Neural cell (in vitro differentiated cells): ENCODE results near the gene BCKDK. TPM values are rescaled to one million over a fixed set of nuclear protein-coding genes. Genes with fewer than 3 reads are reported as not detected.

Experiments
- H2AFZ ChIP-seq: fragments of 200-600, 300-800 bp; sonication (generic), shearing (Covaris generic); 2 replicates; pipeline ENCODE4 v1.6.0; 2014; ENCODE audit warnings: low read depth, mild to moderate bottlenecking, antibody characterized with exemption, low read length, moderate library complexity
- H3F3A ChIP-seq: fragments of 200-600 bp; shearing (Covaris generic); 2 replicates; pipeline ENCODE4 v1.6.1; 2016; ENCODE audit warnings: mild to moderate bottlenecking, moderate library complexity, mixed read lengths, antibody characterized with exemption, low read length; ENCODE audit not compliant: insufficient read depth, poor library complexity, severe bottlenecking
- H3K27ac ChIP-seq: fragments of 200-600, 300-800 bp; sonication (generic), shearing (Covaris generic); 2 replicates; pipeline ENCODE4 v1.5.1; 2014; ENCODE audit warnings: mild to moderate bottlenecking, low read length, moderate library complexity
- H3K27me3 ChIP-seq: fragments of 300-800, 200-600 bp; sonication (generic), shearing (Covaris generic); 2 replicates; pipeline ENCODE4 v1.6.0; 2014; ENCODE audit warnings: mild to moderate bottlenecking, low read depth, low read length, moderate library complexity; ENCODE audit not compliant: insufficient read depth
- H3K36me3 ChIP-seq: fragments of 300-800, 200-600 bp; sonication (generic), shearing (Covaris generic); 2 replicates; pipeline ENCODE4 v1.5.1; 2014; ENCODE audit warnings: mild to moderate bottlenecking, antibody characterized with exemption, low read length, moderate library complexity; ENCODE audit not compliant: insufficient read depth
- H3K4me2 ChIP-seq: fragments of 300-800, 200-600 bp; sonication (generic), shearing (Covaris generic); 2 replicates; pipeline ENCODE4 v1.6.0; 2014; ENCODE audit warnings: mild to moderate bottlenecking, low read length
- H3K4me3 ChIP-seq: fragments of 300-800, 200-600 bp; sonication (generic), shearing (Covaris generic); 2 replicates; pipeline ENCODE4 v1.5.1; 2014; ENCODE audit warnings: mild to moderate bottlenecking, low read length, moderate library complexity
- H3K79me2 ChIP-seq: fragments of 200-600 bp; shearing (Covaris generic); replicated peaks from 2 replicates; pipeline ENCODE4 v1.6.0; 2014; ENCODE audit warnings: mild to moderate bottlenecking, low read length, moderate library complexity; ENCODE audit not compliant: insufficient read depth
- H3K9ac ChIP-seq: fragments of 300-800, 200-600 bp; sonication (generic), shearing (Covaris generic); 2 replicates; pipeline ENCODE4 v1.6.1; 2016; ENCODE audit warnings: mild to moderate bottlenecking, low read length, mixed read lengths
- H3K9me2 ChIP-seq: fragments of 200-600 bp; shearing (Covaris generic); 2 replicates; pipeline ENCODE4 v1.6.1; 2016; ENCODE audit warnings: mild to moderate bottlenecking, low read length, mixed read lengths; ENCODE audit not compliant: insufficient read depth
- H3K9me3 ChIP-seq: fragments of 200-600, 300-800 bp; sonication (generic), shearing (Covaris generic); 2 replicates; pipeline ENCODE4 v1.6.1; 2016; ENCODE audit warnings: mild to moderate bottlenecking, mixed run types, low read length, moderate library complexity, mixed read lengths
- H4K20me1 ChIP-seq: fragments of 200-600 bp; shearing (Covaris generic); 2 replicates; pipeline ENCODE4 v1.6.1; 2016; ENCODE audit warnings: mild to moderate bottlenecking, mixed run types; ENCODE audit not compliant: insufficient read depth
- CTCF ChIP-seq: fragments of 450-650 bp; IDR thresholded peaks from 2 replicates; pipeline ENCODE4 v1.5.1; 2014; ENCODE audit warnings: antibody characterized with exemption, mild to moderate bottlenecking, moderate library complexity; ENCODE audit not compliant: poor library complexity, severe bottlenecking
- EP300 ChIP-seq: fragments of 450-650 bp; conservative IDR thresholded peaks from 2 replicates; pipeline ENCODE4 v1.6.1; 2014; ENCODE audit warnings: antibody characterized with exemption, mild to moderate bottlenecking, moderate library complexity; ENCODE audit not compliant: poor library complexity, severe bottlenecking
- EZH2 ChIP-seq: fragments of 200-600, 300-800 bp; shearing (Covaris generic), sonication (generic); IDR thresholded peaks from 2 replicates; pipeline ENCODE4 v1.6.1; 2014; ENCODE audit warnings: antibody characterized with exemption, low read length, borderline replicate concordance, mild to moderate bottlenecking; ENCODE audit not compliant: insufficient read depth, poor library complexity, severe bottlenecking
- MXI1 ChIP-seq: fragments of 450-650 bp; conservative IDR thresholded peaks from 2 replicates; pipeline ENCODE4 v1.6.1; 2014; ENCODE audit warnings: antibody characterized with exemption, mild to moderate bottlenecking; ENCODE audit not compliant: poor library complexity, severe bottlenecking
- POLR2AphosphoS5 ChIP-seq: IDR thresholded peaks from 2 replicates; pipeline ENCODE4 v1.6.1; 2012
- RAD21 ChIP-seq: fragments of 450-650 bp; conservative IDR thresholded peaks from 2 replicates; pipeline ENCODE4 v1.6.1; 2014; ENCODE audit warnings: antibody characterized with exemption, mild to moderate bottlenecking, moderate library complexity
- REST ChIP-seq: IDR thresholded peaks from 2 replicates; pipeline ENCODE4 v1.6.1; 2012; ENCODE audit warnings: borderline replicate concordance
- SMC3 ChIP-seq: fragments of 450-650 bp; conservative IDR thresholded peaks from 2 replicates; pipeline ENCODE4 v1.6.1; 2014; ENCODE audit warnings: antibody characterized with exemption, mild to moderate bottlenecking, moderate library complexity; ENCODE audit not compliant: poor library complexity
- TAF1 ChIP-seq: IDR thresholded peaks from 2 replicates; pipeline ENCODE4 v1.6.1; 2012; ENCODE audit warnings: low read depth
- polyA plus RNA-seq: library from polyadenylated mRNA; depleted of rRNA; stranded (reverse); fragments of >200 nt; gene quantifications from 2 replicates; pipeline ENCODE4 v1.2.3, GENCODE V29; 2014

Gene BCKDK
- polyA plus RNA-seq, 1 donor from 2014 or later = 26.8 TPM

GRCh38 chr16:31113121-31114120 is 5.2 kb downstream of the BCKDK start:
- no peak overlapping the region for H2AFZ ChIP-seq
- TF ChIP-seq EZH2 = no peak
- H3K9me2 ChIP-seq = no peaks in the 10 kb centered on the region
- peaks cover 3% of the 10 kb centered on the region for H3F3A ChIP-seq
- no peak overlapping the region for H3K27ac ChIP-seq
- H4K20me1 ChIP-seq = no peaks in the 10 kb centered on the region
- H3K4me3 ChIP-seq = no peak overlapping the region
- no peaks in the 10 kb centered on the region for H3K36me3 ChIP-seq
- no peaks in the 10 kb centered on the region for H3K27me3 ChIP-seq
- H3K79me2 ChIP-seq = peaks cover 1% of the 10 kb centered on the region
- no peak overlapping the region for H3K9ac ChIP-seq
- no peak overlapping the region for H3K4me2 ChIP-seq
- H3K9me3 ChIP-seq = no peaks in the 10 kb centered on the region

- no peak overlapping the region for H2AFZ ChIP-seq
- H3K4me2 ChIP-seq = no peak overlapping the region
- no peak overlapping the region for H3K9ac ChIP-seq
- H3K27ac ChIP-seq = no peak overlapping the region
- H3K9me2 ChIP-seq = no peaks in the 10 kb centered on the region
- H3K79me2 ChIP-seq = peaks cover 8% of the 10 kb centered on the region
- TF ChIP-seq POLR2AphosphoS5 (no peak), SMC3 (no peak), EP300 (no peak), TAF1 (no peak), RAD21 (no peak), EZH2 (no peak), CTCF (no peak), MXI1 (no peak), REST (no peak)
- H3K4me3 ChIP-seq = no peak overlapping the region
- no peaks in the 10 kb centered on the region for H3K9me3 ChIP-seq
- H3F3A ChIP-seq = peaks cover 3% of the 10 kb centered on the region
- no peaks in the 10 kb centered on the region for H4K20me1 ChIP-seq
- no peaks in the 10 kb centered on the region for H3K36me3 ChIP-seq
- H3K27me3 ChIP-seq = no peaks in the 10 kb centered on the region
These were observed 6.3 kb downstream of the BCKDK start for GRCh38 chr16:31114468-31114867.
